ENCODE measurements around the gene TRAPPC2.
"Not testable (repeated sequence)": the region's sequence is repeated elsewhere in the genome, so short reads cannot be mapped to it uniquely, and the experiment has no call there.

The TRAPPC2 gene

DNA sequence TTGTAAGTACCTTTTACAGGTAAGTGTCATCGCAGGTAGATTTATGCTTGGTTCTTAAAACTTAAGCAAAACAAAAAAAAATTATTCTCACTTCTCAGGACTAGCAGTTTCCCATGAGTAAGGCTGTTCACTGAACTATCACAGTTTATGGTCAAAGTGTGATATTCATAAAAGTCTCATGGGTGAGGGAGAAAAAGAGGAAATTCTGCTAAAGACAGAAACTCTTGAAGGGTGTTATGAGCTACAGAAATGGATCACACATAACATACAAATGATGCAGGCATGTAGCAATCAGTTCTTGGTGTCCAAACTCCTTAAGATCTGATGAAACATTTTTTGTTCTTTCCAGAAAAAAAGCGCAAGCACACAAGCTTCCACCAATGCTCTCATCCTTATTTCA lies 37.0 kb downstream of the TRAPPC2 start:
- peak; percentile 9 for DNase-seq

GRCh38 chrX:13695601-13696115 lies 38.8 kb downstream of the TRAPPC2 start:
- DNase-seq = no peak

DNA sequence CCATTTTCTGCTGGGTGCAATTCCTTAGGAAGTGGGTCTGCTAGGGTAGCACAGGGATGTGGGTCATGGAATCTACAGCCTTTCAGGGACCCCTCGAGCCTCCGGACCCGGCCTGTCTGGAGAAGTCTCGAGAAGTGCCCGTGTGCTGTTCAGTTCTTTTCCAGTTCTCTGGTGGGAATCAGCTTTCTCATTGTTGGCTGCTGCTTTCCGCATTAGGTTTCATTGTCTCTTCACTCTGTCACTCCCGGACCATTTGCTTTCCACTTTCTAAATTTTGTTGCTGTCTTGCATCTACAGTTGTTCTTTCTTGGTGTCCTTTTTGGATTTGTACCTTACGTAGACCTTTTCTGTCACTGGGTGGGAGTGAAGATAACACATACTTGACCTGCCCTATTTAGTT lies 39.4 kb downstream of the TRAPPC2 start:
- DNase-seq = no peak

GRCh38 chrX:13694359-13694758 lies 40.1 kb downstream of the TRAPPC2 start:
- no peak for DNase-seq

DNA sequence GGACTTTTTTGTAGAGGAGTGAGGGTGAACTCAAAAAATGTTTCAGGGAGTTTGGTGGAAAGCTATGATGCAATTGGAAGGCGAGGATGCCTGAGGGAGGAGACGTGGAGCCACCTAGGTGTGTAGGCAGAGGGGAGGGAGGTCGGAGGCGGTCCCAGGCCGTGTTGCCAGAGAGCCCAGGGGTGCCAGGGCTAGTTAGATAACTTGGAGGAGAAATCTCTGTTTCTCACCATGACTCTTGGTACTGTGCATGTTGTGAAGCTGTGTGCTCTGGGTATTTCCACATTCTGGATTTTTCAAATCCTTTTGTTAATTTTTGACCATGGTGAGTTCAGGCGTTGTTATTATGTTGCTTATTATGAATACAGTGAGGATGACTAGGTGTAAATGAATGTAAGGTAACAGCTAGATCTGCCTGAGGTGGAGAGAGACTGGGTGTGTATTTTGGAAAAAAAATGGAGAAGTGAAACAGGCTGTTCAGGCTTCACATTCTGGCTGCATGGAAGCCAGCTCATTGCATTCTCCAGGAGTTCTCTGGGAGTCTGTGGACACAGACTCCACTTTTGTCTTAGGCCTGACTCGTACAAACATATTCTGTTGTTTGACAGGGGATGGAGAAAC lies 41.0 kb downstream of the TRAPPC2 start:
- no peak for DNase-seq

DNA sequence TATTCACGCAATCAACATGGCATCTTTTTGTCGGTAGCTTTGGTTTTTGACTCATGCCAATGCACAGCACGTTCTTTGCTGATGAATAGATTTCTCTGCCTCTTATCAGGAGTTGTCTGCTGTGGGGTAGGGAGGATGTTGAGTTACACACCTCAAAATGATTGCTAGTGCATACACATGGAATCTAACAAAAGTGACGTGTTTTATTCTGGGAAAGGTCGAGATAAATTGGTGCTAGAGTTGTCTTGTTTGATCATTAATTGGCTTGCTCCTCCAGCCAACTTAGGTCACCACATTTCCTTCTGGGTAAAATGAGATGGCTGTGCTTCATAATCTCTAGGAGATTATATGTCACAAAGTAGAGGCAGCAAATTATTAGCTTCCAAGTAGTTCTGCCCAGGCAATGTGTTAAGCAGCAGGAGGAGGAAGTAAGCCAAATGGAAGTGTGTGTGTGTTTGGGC lies 41.6 kb downstream of the TRAPPC2 start:
- DNase-seq = no peak

- no peak for DNase-seq
Measured at GRCh38 chrX:13691841-13692371, 42.5 kb downstream of the TRAPPC2 start.

- DNase-seq = no peak
Measured at GRCh38 chrX:13690836-13691235, 43.6 kb downstream of the TRAPPC2 start.

- DNase-seq = no peak
Measured at GRCh38 chrX:13689741-13690211, 44.6 kb downstream of the TRAPPC2 start.

DNA sequence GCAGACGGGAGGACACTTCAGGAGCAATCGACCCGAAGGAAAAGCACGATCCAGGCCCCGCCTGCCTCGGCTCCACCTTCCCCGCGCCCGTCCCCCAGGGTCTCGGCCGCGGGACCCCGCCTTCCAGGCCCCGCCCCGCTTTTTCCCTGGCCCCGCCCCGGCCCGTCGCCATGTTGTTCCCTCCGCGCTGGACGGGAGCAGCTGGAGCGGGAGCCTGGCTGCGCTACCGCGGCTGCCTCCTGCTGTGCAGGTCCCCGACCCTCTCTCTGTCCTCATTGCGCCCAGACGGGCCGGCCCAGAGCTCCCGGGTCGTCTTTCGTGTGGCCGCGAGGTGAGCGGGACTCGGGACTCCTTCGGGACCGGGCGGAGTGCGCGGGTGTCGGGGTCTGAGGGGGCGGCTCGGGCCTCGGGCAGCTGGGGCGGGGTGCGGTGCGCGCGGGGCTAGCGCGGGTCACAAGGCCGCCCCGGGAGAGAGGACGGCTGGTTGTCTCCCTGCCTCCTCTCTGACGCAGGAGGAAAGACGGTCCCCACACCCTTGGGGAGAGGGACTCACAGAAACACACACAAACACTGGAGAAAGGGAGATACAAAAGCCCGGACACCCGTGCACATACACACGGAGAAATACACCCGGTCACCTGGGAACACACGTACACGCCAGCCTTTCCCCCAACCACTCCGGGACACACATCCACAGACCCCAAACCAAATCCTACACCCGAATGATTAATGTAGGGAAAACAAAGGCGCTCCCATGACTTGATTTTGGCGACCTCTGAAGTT lies 45.3 kb downstream of the TRAPPC2 start, which contains the start of gene RAB9A:
RAB9A (plus strand) TSS at position 171 of the 783 bp plus-strand sequence. CDS start 19,619 bp downstream, outside the sequence.
- no peak for DNase-seq

- no peak for DNase-seq
Measured at GRCh38 chrX:13688384-13688957, 45.9 kb downstream of the TRAPPC2 start.

DNA sequence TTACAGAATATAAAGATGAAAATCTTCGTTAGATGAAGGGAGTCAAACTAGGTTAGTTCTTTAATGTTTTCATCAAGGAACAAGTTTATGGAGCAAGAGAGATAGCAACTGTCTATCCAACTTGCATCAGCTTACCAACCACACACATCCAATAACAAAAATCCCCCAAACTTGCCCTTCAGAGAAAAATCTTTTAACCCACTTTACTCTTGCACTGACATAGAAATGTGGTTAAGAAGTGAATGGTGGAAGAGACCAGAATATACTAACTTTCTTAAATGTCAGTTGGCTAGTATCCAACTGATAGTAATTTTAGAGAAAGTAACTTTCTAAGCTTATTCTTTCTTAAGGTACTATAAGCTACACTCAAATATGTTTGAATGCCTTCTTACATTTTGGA lies 47.2 kb downstream of the TRAPPC2 start:
- no peak for DNase-seq

DNA sequence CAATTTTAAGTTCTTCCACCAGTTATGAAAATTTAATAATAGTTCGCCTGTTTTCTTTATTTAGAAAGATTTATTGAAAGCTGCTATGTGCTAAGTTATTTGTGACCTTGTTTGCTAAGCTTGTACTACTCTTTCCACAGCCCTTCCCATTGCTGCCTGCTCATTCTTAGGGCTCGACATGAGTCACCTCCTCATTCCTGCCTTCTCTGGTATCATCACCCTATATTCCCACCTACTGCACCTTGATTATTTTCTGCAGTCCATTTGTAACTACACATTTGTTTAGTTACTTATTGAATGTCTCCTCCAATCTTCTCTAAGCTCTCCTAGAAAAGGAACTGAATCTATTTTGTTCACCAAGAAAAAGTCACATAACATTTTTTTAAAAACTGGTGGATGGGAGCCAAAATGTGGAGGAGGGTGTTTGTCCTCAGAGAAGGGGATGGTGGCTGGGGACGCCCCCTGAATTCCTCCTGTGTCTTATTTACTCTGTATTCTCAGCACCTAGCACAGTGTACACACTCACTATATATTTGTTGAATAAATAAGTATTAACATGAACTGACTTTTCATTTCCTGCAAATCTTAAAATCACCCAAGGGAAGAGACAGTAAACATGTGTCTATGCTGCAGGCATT lies 49.2 kb downstream of the TRAPPC2 start:
- DNase-seq = no peak

DNA sequence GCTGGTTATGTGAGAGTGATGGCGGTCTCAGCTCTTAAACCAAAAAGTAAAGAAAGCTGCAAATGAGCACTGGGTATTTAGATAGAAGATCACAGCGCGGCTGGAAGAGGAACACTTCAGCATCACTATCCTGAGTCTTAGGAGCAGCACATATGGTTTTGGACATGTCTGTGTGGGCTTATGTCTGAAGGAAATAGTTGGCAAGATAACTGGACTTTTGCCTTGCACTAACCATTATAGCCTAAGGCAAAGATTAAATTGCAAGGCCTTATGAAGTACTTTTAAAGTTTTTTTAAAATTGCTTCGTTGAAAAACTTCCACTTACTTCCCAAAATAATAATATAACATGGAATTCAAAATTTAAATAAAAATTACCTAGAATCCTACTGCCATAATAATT lies 50.1 kb downstream of the TRAPPC2 start:
- no peak for DNase-seq

- DNase-seq = no peak
Measured at GRCh38 chrX:13681595-13681994, 52.8 kb downstream of the TRAPPC2 start.

- DNase-seq = not testable (repeated sequence)
Measured at GRCh38 chrX:13679700-13680099, 54.7 kb downstream of the TRAPPC2 start.

- no peak for DNase-seq
Measured at GRCh38 chrX:13676885-13677284, 57.5 kb downstream of the TRAPPC2 start.

DNA sequence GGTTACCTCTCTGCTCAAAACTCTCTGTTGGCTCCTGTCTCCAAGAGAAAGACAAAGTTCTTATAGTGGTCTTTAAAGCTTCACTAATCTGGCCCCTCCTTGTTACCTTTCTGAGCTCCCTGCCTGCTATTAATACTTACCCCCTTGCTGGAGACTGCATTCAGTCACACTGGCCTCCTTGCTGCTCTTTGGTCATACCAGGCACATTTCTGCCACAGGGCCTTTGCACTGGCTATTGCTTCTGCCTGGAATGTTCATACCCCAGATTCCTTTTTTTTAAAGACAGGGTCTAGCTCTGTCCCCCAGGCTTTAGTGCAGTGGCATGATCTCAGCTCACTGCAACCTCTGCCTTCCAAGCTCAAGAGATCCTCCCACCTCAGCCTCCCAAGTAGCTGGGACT lies 61.4 kb downstream of the TRAPPC2 start:
- DNase-seq = no peak

DNA sequence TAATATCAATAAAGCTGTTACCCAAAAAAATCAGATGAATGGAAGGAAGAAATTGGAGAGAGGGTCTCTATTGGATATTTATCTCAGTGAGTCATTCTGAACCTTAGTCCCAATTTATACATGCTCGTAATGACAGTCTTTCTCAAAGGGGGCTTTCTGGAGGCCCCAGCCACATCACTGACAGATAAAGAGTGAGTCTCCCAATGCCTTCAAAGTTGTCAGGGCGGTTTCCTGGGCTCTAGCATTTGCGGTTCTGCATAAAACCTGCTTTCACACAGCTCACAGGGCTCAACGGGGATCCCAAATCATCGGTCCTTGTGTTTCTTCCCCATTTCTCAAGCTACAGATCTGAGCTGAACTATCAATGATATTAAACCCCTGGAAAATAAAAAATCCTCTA lies 64.2 kb downstream of the TRAPPC2 start:
- no peak for DNase-seq

DNA sequence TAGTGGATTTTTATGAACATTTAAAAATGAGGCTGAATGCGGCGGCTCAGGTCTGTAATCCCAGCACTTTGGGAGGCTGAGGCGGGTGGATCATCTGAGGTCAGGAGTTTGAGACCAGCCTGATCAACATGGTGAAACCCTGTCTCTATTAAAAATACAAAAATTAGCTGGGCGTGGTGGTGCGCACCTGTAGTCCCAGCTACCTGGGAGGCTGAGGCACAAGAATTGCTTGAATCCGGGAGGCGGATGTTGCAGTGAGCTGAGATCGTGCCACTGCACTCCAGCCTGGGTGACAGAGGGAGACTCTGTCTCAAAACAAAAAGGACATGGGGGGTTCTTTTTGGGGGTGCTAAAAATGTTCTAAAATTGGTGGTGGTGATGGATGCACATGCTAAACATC lies 64.7 kb downstream of the TRAPPC2 start:
- DNase-seq = not testable (repeated sequence)

DNA sequence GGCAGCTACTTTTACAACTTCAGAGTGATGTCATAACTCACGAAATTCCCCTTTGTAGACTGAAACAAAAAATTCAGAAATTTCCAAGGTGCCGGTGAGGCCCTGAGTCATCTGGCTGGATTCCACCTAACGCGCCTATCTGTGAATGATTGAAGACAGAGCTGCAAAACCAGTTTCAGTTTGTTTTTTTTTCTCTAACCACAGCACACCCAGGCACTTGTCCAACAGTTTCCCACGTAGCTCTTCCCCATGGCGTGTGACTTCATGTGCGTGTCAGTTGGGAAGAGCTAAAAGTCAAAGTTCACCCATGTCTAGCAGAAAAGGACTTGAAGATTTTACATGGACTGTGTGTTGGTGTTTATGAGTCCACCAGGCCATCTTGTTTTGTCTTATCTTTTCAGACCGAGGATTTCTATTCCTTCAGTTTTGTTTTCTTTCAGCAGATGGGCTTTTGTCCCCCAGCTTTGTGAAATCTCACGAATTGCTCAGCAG lies 65.1 kb downstream of the TRAPPC2 start:
- DNase-seq = no peak

DNA sequence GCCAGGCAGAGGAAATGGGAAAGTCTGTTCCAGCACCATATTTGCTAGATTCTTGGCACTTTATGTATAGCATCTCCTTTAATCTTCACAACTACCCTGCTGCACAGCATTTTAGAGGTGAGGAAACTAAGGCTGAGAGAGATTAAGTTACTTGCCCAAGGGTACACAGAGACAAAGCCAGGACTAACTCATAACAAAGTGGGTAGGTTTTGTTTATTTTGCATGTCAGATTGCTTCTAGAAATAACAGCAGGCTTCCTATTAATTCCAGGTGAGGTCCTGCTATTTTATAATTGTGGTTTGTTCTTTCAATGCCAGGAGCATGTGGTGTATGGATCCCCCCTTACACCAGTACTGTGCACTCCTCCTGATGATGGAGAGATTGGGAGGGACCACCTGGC lies 66.5 kb downstream of the TRAPPC2 start:
- no peak for DNase-seq

DNA sequence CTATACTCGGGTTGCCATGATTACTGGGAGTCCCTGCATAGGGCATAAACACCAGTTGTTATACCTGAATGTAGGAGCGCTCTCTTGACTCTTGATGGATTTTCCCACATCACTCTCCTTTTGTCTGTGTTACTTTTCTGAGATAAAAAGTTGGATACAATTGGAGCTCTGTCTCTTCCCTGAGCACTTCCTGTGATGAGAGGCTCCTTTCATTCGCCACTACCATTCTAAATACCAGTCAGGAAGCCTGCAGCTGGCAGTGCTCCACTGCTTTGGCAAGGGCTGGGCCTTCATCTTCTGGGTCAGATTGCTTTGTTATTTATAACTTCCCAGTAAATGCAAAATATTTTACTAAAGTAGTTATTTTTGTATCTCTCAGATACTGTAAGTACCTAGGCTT lies 67.6 kb downstream of the TRAPPC2 start:
- DNase-seq = no peak
